ENCODE data around the gene NXPH2. TPM values are rescaled to one million over a fixed set of nuclear protein-coding genes. Genes with fewer than 3 reads are reported as not detected.

NXPH2 gene
- total RNA-seq (2022; extraction: Qiagen RNA extraction; ENCODE audit: low read depth), result not detected in 5 replicates

DNA sequence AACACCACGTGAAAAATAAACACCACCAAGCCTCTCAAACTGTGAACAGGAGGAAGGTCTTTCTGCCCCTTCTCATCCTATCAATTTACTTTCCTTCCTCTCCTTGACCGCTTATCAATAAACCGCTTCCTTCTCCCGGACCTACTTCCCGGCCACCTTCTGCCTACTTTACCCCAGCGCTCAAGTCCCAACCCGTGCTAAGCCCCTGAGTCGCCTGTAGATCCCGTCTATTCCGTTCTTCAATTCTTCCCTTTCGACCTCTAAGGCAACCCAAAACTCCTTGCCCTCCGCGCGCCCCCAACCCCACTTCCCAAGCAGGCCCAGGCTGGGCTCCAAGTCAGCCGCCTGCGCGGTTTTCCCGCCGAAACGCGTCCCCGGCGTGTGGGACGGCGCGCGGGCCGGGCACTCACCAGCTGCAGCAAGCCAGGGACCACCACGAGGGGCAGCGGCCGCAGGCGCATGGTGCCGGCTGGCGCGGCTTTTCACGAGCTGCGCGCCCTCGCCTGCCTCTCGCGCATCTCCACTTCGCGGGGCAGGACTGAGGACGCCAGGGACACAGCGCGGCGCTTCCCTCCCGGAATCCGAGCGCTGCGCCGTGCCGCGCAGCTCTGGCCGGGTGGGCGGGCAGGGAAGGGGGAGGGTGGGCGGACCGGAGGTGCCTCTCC lies at the start of gene NXPH2:
NXPH2 (minus strand) TSS at position 610 of the 665 bp plus-strand sequence; CDS start at position 461, 149 bp downstream.

